Pancreas (tissue), 10 donors: ENCODE results near the gene ASB3. TPM values are rescaled to one million over a fixed set of nuclear protein-coding genes. Genes with fewer than 3 reads are reported as not detected.
"Not testable (repeated sequence)": the region's sequence is repeated elsewhere in the genome, so short reads cannot be mapped to it uniquely, and the experiment has no call there.

Experiments used
- ATAC-seq, 4 donors: fragments of 200-7000 bp; cut with Tn5 transposase; one replicate each; pipeline versions ENCODE4 v1.8.0 to v1.9.1; 2020; ENCODE audit warnings: mild to moderate bottlenecking in 4 of 4, moderate library complexity in 4 of 4
- DNase-seq, 6 donors: peaks; one replicate each; pipeline ENCODE4 v3.0.0-alpha.2; 2020
- FAIRE-seq: peaks from 2 replicates; lab custom pipeline; 2012; peaks lifted over from hg19 to GRCh38; lab: Jason Lieb, UNC
- H3K27ac ChIP-seq, 4 donors: fragments of 200-600 bp; sonication (generic); 1 replicate in 3 of 4; 2 replicates in 1 of 4; pipeline versions ENCODE4 v1.5.0 to v1.8.0; 2020
- H3K27me3 ChIP-seq, 4 donors: fragments of 200-600 bp; one replicate each; pipeline ENCODE4 v1.8.0; 2021
- H3K36me3 ChIP-seq, 3 donors: fragments of 200-600 bp; sonication (generic) in 1 of 3; one replicate each; pipeline versions ENCODE4 v1.5.0 to v1.8.0; 2020 to 2021
- H3K4me1 ChIP-seq, 3 donors: fragments of 200-600 bp; one replicate each; pipeline ENCODE4 v1.8.0; 2021
- H3K4me3 ChIP-seq, 4 donors: fragments of 200-600 bp; sonication (generic) in 2 of 4; one replicate each; pipeline versions ENCODE4 v1.5.0 to v1.8.0; 2020 to 2021
- H3K9me3 ChIP-seq, 4 donors: fragments of 200-600 bp; one replicate each; pipeline ENCODE4 v1.8.0; 2021
- WGBS, 2 donors: extraction: QIAGEN DNeasy Blood & Tissue Kit; methylation state at CpG; one replicate each; pipeline ENCODE4 v1.1.7; 2013; 5-methylcytosine and 5-hydroxymethylcytosine counted together
- intact Hi-C, 3 donors: fragments of 100-400 bp; cut with DNase I; formaldehyde crosslinking; loops; one replicate each; pipeline versions ENCODE4 v1.11.1 to v1.14.2; 2022
- polyA plus RNA-seq, 2 donors: library from polyadenylated mRNA; stranded (reverse); fragments of 200-250 nt; gene quantifications; one replicate each; pipeline ENCODE4 v1.2.3, GENCODE V29; 2013
- total RNA-seq, 6 donors: library from RNA; stranded (reverse); fragmentation: NEBNext Ultra II Directional in 4 of 6; extraction: Animal tissue kit (Norgen Biotek cat#: 25700) in 4 of 6; gene quantifications; one replicate each; pipeline versions ENCODE4 v1.2.1 to v1.2.4, GENCODE V29; 2021 to 2023
- TF ChIP-seq, protein P1 (sequence below), 4 donors: fragments of 200-600 bp; sonication (generic) in 3 of 4; IDR thresholded peaks; one replicate each; pipeline versions ENCODE4 v1.5.0 to v1.8.0; 2021; ENCODE audit warnings: antibody characterized with exemption in 4 of 4
- donor health status: healthy with polysubstance abuse.
- donor health status: DM: no; HTN: no; CAD: no; lungs with moderate emphysema.
- donor health status: DM: no; HTN: no; CAD: no.
- donor health status: control.
- donor health status: control.
- donor health status: Bipolar disorder and iron deficiency.
- donor health status: DM: yes; HTN: yes; CAD: no.
- donor health status: DM: no; HTN: no; CAD: no.
- donor health status: DM: no; HTN: no; CAD: no.
- donor health status: DM: yes; HTN: yes; CAD: no.

ASB3 gene
- total and polyA plus RNA-seq, 8 donors = 4.3 to 10.1 (median 7.2) TPM

DNA sequence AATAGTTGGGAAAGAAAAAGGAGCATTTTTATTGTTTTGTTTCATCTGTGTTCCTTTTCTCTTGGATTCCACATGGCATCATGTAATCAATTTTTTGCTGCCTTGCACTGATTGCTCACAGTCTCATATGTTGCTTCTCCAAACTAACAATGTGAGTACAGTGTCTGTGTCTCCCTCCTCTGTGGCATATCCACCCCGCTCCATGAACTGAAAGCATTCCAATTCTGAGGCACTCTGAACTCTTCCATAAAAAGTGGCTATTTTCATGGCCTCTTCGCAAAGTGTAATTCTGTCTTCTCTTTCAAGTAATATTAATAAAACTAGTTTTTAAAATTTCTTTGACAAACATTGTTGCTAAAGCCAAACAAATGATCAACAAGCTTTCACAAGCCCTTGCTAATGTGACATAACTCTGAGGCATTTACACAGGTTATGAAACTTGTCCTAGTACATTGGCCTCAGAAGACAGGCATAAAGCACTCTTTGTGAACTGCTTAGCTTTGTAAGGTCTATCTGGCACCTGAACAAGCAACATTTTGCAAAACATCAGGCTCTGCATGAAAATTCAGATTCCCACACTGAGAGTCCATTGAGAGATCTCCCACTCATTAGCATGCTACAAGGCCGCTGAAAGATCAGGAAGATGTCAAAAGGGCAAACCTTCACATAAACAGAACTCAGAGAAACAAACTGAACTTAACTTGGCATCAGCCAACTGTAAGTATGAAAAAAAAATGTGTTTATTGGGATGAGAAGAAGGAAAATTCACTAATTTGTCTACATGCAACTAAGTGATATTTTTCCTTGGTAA lies 40.0 kb upstream of the ASB3 start:
- Histone ChIP-seq H3K4me1 (peaks cover 0 to 10% (median 0%) of the 10 kb centered on the region in 3 donors), H3K36me3 (no peaks in the 10 kb centered on the region), H3K9me3 (no peaks in the 10 kb centered on the region), H3K27ac (peak overlapping the region in 2 of 4 donors; percentile 40 to 41), H3K27me3 (no peaks in the 10 kb centered on the region), H3K4me3 (no peak overlapping the region)
- intact Hi-C loops = no loop called here
- FAIRE-seq = no peak
- TF ChIP-seq, protein P1, sequence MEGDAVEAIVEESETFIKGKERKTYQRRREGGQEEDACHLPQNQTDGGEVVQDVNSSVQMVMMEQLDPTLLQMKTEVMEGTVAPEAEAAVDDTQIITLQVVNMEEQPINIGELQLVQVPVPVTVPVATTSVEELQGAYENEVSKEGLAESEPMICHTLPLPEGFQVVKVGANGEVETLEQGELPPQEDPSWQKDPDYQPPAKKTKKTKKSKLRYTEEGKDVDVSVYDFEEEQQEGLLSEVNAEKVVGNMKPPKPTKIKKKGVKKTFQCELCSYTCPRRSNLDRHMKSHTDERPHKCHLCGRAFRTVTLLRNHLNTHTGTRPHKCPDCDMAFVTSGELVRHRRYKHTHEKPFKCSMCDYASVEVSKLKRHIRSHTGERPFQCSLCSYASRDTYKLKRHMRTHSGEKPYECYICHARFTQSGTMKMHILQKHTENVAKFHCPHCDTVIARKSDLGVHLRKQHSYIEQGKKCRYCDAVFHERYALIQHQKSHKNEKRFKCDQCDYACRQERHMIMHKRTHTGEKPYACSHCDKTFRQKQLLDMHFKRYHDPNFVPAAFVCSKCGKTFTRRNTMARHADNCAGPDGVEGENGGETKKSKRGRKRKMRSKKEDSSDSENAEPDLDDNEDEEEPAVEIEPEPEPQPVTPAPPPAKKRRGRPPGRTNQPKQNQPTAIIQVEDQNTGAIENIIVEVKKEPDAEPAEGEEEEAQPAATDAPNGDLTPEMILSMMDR (IDR thresholded peaks at IDR 0.05) = no peak
- WGBS, 2 donors = 65 to 68% methylated on average over 3 of the region's 3 CpGs
- no peak for DNase-seq
- ATAC-seq = peak; percentile 56 to 86 (median 74)

DNA sequence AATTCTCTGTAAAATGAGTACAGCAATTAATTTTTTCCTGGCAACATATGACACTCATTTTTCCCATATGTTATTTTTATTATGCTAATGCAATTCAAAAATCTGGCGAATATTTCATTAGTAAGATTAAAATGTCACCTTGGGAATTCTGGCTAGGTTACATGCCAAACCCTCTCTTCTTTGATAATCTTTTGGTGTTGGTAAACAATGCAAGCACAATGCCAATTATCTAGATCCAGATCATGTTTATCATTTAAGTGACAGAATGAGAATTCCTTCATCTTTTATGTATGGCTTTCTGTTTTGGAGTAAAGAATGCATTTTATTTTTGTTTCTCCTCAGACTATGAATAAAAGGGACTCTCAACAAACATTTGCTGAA lies 39.3 kb upstream of the ASB3 start:
- no peaks in the 10 kb centered on the region for H3K27me3 ChIP-seq
- no peak for FAIRE-seq
- no peaks in the 10 kb centered on the region for H3K9me3 ChIP-seq
- H3K36me3 ChIP-seq = no peaks in the 10 kb centered on the region
- H3K4me1 ChIP-seq = peaks cover 0 to 10% (median 0%) of the 10 kb centered on the region in 3 donors
- TF ChIP-seq, protein P1 (IDR thresholded peaks at IDR 0.05) = no peak
- intact Hi-C loops = no loop called here
- 25 to 33% methylated on average over 1 of the region's 1 CpG for WGBS, 2 donors
- no peak for DNase-seq
- no peak for ATAC-seq
- H3K27ac ChIP-seq = peak overlapping the region in 2 of 4 donors; percentile 40 to 41
- H3K4me3 ChIP-seq = no peak overlapping the region

DNA sequence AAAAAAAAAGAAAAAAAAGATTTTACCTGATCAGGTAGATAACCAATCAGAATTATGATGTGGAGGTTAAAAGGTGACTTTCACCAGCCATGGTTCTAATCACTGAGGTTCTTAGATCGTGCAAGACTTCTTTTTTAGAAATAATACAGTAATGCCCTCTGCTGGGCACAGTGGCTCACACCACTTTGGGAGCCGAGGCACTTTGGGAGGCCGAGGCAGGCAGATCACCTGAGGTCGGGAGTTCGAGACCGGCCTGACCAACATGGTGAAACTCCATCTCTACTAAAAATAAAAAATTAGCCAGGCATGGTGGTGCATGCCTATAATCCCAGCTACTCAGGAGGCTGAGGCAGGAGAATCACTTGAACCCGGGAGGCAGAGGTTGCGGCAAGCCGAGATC lies 36.9 kb upstream of the ASB3 start:
- FAIRE-seq, intact Hi-C loops, DNase-seq, H3K27ac ChIP-seq, ATAC-seq, H3K4me1 ChIP-seq, H3K4me3 ChIP-seq, H3K9me3 ChIP-seq, H3K27me3 ChIP-seq: not testable (repeated sequence)
- H3K36me3 ChIP-seq = peaks cover 0 to 12% (median 0%) of the 10 kb centered on the region in 3 donors
- 94% methylated on average over 9 of the region's 9 CpGs for WGBS, 2 donors

DNA sequence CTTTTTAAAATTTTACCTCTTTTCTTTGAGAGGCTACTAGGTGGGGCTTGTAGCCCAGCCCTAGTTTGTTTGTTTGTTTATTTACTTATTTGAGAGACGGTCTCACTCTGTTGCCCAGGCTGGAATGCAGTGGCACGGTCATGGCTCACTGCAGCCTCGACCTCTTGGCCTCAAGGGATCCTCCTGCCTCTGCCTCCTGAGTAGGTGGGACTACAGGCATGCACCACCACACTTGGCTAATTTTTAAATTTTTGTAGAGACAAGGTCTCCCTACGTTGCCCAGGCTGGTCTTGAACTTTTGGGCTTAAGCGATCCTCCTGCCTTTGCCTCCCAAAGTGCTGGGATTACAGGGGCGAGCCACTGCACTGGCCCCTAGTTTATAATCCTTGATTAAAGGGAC lies 35.1 kb upstream of the ASB3 start:
- DNase-seq (no peak), ATAC-seq (no peak), FAIRE-seq (no peak)
- H3K27me3 ChIP-seq = no peaks in the 10 kb centered on the region
- TF ChIP-seq, protein P1 (IDR thresholded peaks at IDR 0.05) = no peak
- peaks cover 0 to 12% (median 0%) of the 10 kb centered on the region in 3 donors for H3K36me3 ChIP-seq
- H3K9me3 ChIP-seq = no peaks in the 10 kb centered on the region
- intact Hi-C loops = no loop called here
- no peak overlapping the region for H3K27ac ChIP-seq
- H3K4me3 ChIP-seq = no peak overlapping the region
- WGBS, 2 donors = 86 to 91% methylated on average over 6 of the region's 6 CpGs
- H3K4me1 ChIP-seq = no peaks in the 10 kb centered on the region

DNA sequence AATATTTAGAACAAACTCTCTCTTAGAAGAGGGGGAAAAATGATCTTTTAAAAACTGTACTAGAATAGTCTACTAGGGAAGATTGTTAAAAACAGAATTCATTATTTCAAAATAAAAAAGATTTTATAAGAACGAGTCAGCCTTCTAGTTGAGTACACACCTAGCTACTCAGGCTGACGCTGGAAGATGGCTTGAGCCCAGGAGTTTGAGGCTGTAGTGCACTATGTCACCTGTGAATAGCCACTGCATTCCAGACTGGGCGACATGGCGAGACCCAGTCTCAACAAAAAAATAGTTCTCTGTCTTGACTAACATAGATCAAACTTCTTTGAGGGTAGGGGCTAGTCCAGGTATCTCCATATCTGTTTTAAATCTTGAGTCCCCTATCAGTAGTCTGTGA lies 34.0 kb upstream of the ASB3 start:
- Histone ChIP-seq H3K4me1 (no peaks in the 10 kb centered on the region), H3K27me3 (no peaks in the 10 kb centered on the region), H3K27ac (no peak overlapping the region), H3K4me3 (no peak overlapping the region), H3K9me3 (no peaks in the 10 kb centered on the region), H3K36me3 (peaks cover 0 to 18% (median 0%) of the 10 kb centered on the region in 3 donors)
- FAIRE-seq (no peak), ATAC-seq (no peak), DNase-seq (no peak)
- TF ChIP-seq, protein P1 (IDR thresholded peaks at IDR 0.05) = no peak
- 93 to 97% methylated on average over 4 of the region's 4 CpGs for WGBS, 2 donors
- intact Hi-C loops = no loop called here
